Liver (tissue), 9 donors: Measurements from ENCODE around the gene APOBEC3A. TPM values are rescaled to one million over a fixed set of nuclear protein-coding genes. Genes with fewer than 3 reads are reported as not detected.
A peak's percentile ranks its signal among the peaks of the same experiment; 100 is the strongest.

ENCODE experiments used
- DNase-seq: peaks from one replicate; pipeline ENCODE4 v3.0.0-alpha.2; 2017; ENCODE audit warnings: low spot score
- H3K27ac ChIP-seq, 2 donors: one replicate each; pipeline ENCODE4 v1.7.0; 2013; ENCODE audit warnings: inconsistent platforms in 2 of 2, low read length in 2 of 2, control low read depth in 1 of 2, low read depth in 1 of 2, mild to moderate bottlenecking in 1 of 2
- H3K27me3 ChIP-seq, 4 donors: one replicate each; pipeline versions ENCODE4 v1.6.1 to v1.7.0; 2013; ENCODE audit warnings: low read length in 3 of 4, inconsistent platforms in 1 of 4, mild to moderate bottlenecking in 1 of 4, moderate library complexity in 1 of 4; ENCODE audit not compliant: control insufficient read depth in 4 of 4, insufficient read depth in 4 of 4
- H3K36me3 ChIP-seq, 4 donors: one replicate each; pipeline versions ENCODE4 v1.6.1 to v1.7.0; 2013; ENCODE audit warnings: low read length in 3 of 4, mild to moderate bottlenecking in 3 of 4, low read depth in 1 of 4, moderate library complexity in 1 of 4; ENCODE audit not compliant: control insufficient read depth in 4 of 4, insufficient read depth in 3 of 4
- H3K4me1 ChIP-seq, 4 donors: one replicate each; pipeline versions ENCODE4 v1.6.1 to v1.7.0; 2013; ENCODE audit warnings: low read length in 3 of 4, mild to moderate bottlenecking in 3 of 4, moderate library complexity in 1 of 4; ENCODE audit not compliant: control insufficient read depth in 4 of 4, insufficient read depth in 4 of 4
- H3K4me3 ChIP-seq, 3 donors: one replicate each; pipeline versions ENCODE4 v1.6.1 to v1.7.0; 2013; ENCODE audit warnings: low read length in 3 of 3, control low read depth in 1 of 3, low read depth in 1 of 3, mild to moderate bottlenecking in 1 of 3
- H3K9ac ChIP-seq, 2 donors: one replicate each; pipeline ENCODE4 v1.7.0; 2013; ENCODE audit warnings: low read length in 2 of 2, mild to moderate bottlenecking in 2 of 2, moderate library complexity in 2 of 2, control low read depth in 1 of 2, low read depth in 1 of 2
- H3K9me3 ChIP-seq, 4 donors: one replicate each; pipeline versions ENCODE4 v1.6.1 to v1.7.0; 2013; ENCODE audit warnings: low read length in 3 of 4; ENCODE audit not compliant: control insufficient read depth in 4 of 4
- ATF3 ChIP-seq: IDR thresholded peaks from 2 replicates; pipeline ENCODE4 v1.6.1; 2016; ENCODE audit warnings: antibody characterized with exemption
- CTCF ChIP-seq: fragments of 150-350 bp; IDR thresholded peaks from 2 replicates; pipeline ENCODE4 v1.5.1; 2017; ENCODE audit warnings: improper control_type of control experiment, low read depth, low read length; ENCODE audit not compliant: missing input control
- EGR1 ChIP-seq, 2 donors: IDR thresholded peaks; 2 replicates each; pipeline ENCODE4 v1.6.1; 2016 to 2018; ENCODE audit warnings: antibody characterized with exemption in 2 of 2, low read depth in 2 of 2
- FOXA1 ChIP-seq: IDR thresholded peaks from 2 replicates; pipeline ENCODE4 v1.6.1; 2016; ENCODE audit warnings: antibody characterized with exemption
- FOXA2 ChIP-seq: IDR thresholded peaks from 2 replicates; pipeline ENCODE4 v1.6.1; 2016; ENCODE audit warnings: antibody characterized with exemption
- GABPA ChIP-seq, 2 donors: IDR thresholded peaks in 1 of 2; conservative IDR thresholded peaks in 1 of 2; 2 replicates each; pipeline ENCODE4 v1.6.1; 2016; ENCODE audit warnings: antibody characterized with exemption in 2 of 2, mild to moderate bottlenecking in 1 of 2, moderate library complexity in 1 of 2
- HNF4A ChIP-seq, 2 donors: conservative IDR thresholded peaks; 2 replicates each; pipeline ENCODE4 v1.6.1; 2016; ENCODE audit warnings: antibody characterized with exemption in 2 of 2, mild to moderate bottlenecking in 2 of 2
- HNF4G ChIP-seq: IDR thresholded peaks from 2 replicates; pipeline ENCODE4 v1.6.1; 2016; ENCODE audit warnings: antibody characterized with exemption
- JUND ChIP-seq, 2 donors: IDR thresholded peaks; 2 replicates each; pipeline ENCODE4 v1.6.1; 2016; ENCODE audit warnings: antibody characterized with exemption in 2 of 2
- NR2F2 ChIP-seq: IDR thresholded peaks from 2 replicates; pipeline ENCODE4 v1.6.1; 2016; ENCODE audit warnings: antibody characterized with exemption
- RAD21 ChIP-seq, 2 donors: IDR thresholded peaks; 2 replicates each; pipeline ENCODE4 v1.6.1; 2016; ENCODE audit warnings: antibody characterized with exemption in 2 of 2, mild to moderate bottlenecking in 2 of 2
- REST ChIP-seq: IDR thresholded peaks from 2 replicates; pipeline ENCODE4 v1.6.1; 2016; ENCODE audit warnings: antibody characterized with exemption, mild to moderate bottlenecking
- RXRA ChIP-seq, 2 donors: IDR thresholded peaks; 2 replicates each; pipeline ENCODE4 v1.6.1; 2017 to 2018; ENCODE audit warnings: antibody characterized with exemption in 2 of 2, mild to moderate bottlenecking in 1 of 2
- SP1 ChIP-seq: IDR thresholded peaks from 2 replicates; pipeline ENCODE4 v1.6.1; 2018; ENCODE audit warnings: antibody characterized with exemption, mild to moderate bottlenecking
- TAF1 ChIP-seq: conservative IDR thresholded peaks from 2 replicates; pipeline ENCODE4 v1.6.1; 2016; ENCODE audit warnings: antibody characterized with exemption, mild to moderate bottlenecking
- YY1 ChIP-seq: IDR thresholded peaks from 2 replicates; pipeline ENCODE4 v1.6.1; 2016; ENCODE audit warnings: antibody characterized with exemption, mild to moderate bottlenecking
- WGBS: extraction: QIAGEN DNeasy Blood & Tissue Kit; methylation state at CpG from one replicate; pipeline ENCODE4 v1.1.7; 2013; 5-methylcytosine and 5-hydroxymethylcytosine counted together
- polyA plus RNA-seq, 2 donors: library from polyadenylated mRNA; stranded (reverse) in 1 of 2; unstranded in 1 of 2; fragments of 200-250 nt in 1 of 2; fragments of >200 nt in 1 of 2; fragmentation: Nextera tagmentation in 1 of 2; extraction: Ambion mirVana in 1 of 2; gene quantifications; one replicate each; pipeline versions ENCODE4 v1.2.1 to v1.2.3, GENCODE V29; 2013 to 2015
- total RNA-seq, 2 donors: library from RNA; depleted of rRNA; stranded (reverse); fragments of >200 nt; gene quantifications; one replicate each; pipeline ENCODE4 v1.2.3, GENCODE V29; 2014
- TF ChIP-seq, protein P1 (sequence below): IDR thresholded peaks from 2 replicates; pipeline ENCODE4 v1.6.1; 2016; ENCODE audit warnings: antibody characterized with exemption
- TF ChIP-seq, protein P2 (sequence below): IDR thresholded peaks from 2 replicates; pipeline ENCODE4 v1.6.1; 2016; ENCODE audit warnings: antibody characterized with exemption
- donor health status: healthy.
- donor health status: healthy.
- donor health status: healthy.
- donor health status: healthy.
- donor health status: healthy.

Gene APOBEC3A
- total and polyA plus RNA-seq, 4 donors, result 0.26 to 8.7 (median 4.6) TPM

- H3K4me3 ChIP-seq, result no peak overlapping the region
- peaks cover 0 to 2% (median 0%) of the 10 kb centered on the region in 4 donors for H3K27me3 ChIP-seq
- no peaks in the 10 kb centered on the region for H3K4me1 ChIP-seq
- no peak for DNase-seq
- H3K9me3 ChIP-seq, result no peaks in the 10 kb centered on the region
- TF ChIP-seq FOXA1 (no peak), RAD21 (IDR thresholded peaks at IDR 0.05) (no peak), SP1 (no peak), YY1 (no peak), FOXA2 (no peak), JUND (IDR thresholded peaks at IDR 0.05) (no peak), TAF1 (no peak), ATF3 (no peak), NR2F2 (no peak), REST (no peak), GABPA (IDR thresholded peaks at IDR 0.05 in 1 of 2, conservative IDR thresholded peaks at IDR 0.05 in 1 of 2) (no peak), EGR1 (IDR thresholded peaks at IDR 0.05; ENCODE audit: low read depth in 2 of 2) (no peak), HNF4A (conservative IDR thresholded peaks at IDR 0.05) (no peak), RXRA (IDR thresholded peaks at IDR 0.05) (no peak), CTCF (no peak), HNF4G (no peak)
- TF ChIP-seq, protein P1, sequence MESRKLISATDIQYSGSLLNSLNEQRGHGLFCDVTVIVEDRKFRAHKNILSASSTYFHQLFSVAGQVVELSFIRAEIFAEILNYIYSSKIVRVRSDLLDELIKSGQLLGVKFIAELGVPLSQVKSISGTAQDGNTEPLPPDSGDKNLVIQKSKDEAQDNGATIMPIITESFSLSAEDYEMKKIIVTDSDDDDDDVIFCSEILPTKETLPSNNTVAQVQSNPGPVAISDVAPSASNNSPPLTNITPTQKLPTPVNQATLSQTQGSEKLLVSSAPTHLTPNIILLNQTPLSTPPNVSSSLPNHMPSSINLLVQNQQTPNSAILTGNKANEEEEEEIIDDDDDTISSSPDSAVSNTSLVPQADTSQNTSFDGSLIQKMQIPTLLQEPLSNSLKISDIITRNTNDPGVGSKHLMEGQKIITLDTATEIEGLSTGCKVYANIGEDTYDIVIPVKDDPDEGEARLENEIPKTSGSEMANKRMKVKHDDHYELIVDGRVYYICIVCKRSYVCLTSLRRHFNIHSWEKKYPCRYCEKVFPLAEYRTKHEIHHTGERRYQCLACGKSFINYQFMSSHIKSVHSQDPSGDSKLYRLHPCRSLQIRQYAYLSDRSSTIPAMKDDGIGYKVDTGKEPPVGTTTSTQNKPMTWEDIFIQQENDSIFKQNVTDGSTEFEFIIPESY, result no peak
- TF ChIP-seq, protein P2, sequence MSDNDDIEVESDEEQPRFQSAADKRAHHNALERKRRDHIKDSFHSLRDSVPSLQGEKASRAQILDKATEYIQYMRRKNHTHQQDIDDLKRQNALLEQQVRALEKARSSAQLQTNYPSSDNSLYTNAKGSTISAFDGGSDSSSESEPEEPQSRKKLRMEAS, result no peak
- 43% methylated on average over 9 of the region's 9 CpGs for WGBS
- H3K27ac ChIP-seq, result peak overlapping the region in 1 of 2 donors; percentile 31
- no peaks in the 10 kb centered on the region for H3K36me3 ChIP-seq
- no peak overlapping the region for H3K9ac ChIP-seq
These were observed 14.2 kb upstream of the APOBEC3A start for GRCh38 chr22:38943201-38943600.

GRCh38 chr22:38943882-38944281, 13.5 kb upstream of the APOBEC3A start:
- no peak overlapping the region for H3K9ac ChIP-seq
- 61% methylated on average over 3 of the region's 3 CpGs for WGBS
- H3K4me3 ChIP-seq, result no peak overlapping the region
- H3K27ac ChIP-seq, result no peak overlapping the region
- H3K9me3 ChIP-seq, result no peaks in the 10 kb centered on the region
- no peak for DNase-seq
- H3K36me3 ChIP-seq, result no peaks in the 10 kb centered on the region
- H3K4me1 ChIP-seq, result no peaks in the 10 kb centered on the region
- TF ChIP-seq RAD21 (IDR thresholded peaks at IDR 0.05), result no peak
- no peak for TF ChIP-seq YY1
- TF ChIP-seq CTCF, result no peak
- TF ChIP-seq FOXA2, result no peak
- TF ChIP-seq FOXA1, result no peak
- TF ChIP-seq RXRA (IDR thresholded peaks at IDR 0.05), result no peak
- TF ChIP-seq SP1, result no peak
- TF ChIP-seq HNF4A (conservative IDR thresholded peaks at IDR 0.05), result no peak
- no peak for TF ChIP-seq JUND (IDR thresholded peaks at IDR 0.05)
- no peak for TF ChIP-seq HNF4G
- TF ChIP-seq NR2F2, result no peak
- TF ChIP-seq EGR1 (IDR thresholded peaks at IDR 0.05; ENCODE audit: low read depth in 2 of 2), result no peak
- TF ChIP-seq REST, result no peak
- H3K27me3 ChIP-seq, result peaks cover 0 to 2% (median 0%) of the 10 kb centered on the region in 4 donors
